ENCODE results near the gene SPATA33.

Gene SPATA33

DNA sequence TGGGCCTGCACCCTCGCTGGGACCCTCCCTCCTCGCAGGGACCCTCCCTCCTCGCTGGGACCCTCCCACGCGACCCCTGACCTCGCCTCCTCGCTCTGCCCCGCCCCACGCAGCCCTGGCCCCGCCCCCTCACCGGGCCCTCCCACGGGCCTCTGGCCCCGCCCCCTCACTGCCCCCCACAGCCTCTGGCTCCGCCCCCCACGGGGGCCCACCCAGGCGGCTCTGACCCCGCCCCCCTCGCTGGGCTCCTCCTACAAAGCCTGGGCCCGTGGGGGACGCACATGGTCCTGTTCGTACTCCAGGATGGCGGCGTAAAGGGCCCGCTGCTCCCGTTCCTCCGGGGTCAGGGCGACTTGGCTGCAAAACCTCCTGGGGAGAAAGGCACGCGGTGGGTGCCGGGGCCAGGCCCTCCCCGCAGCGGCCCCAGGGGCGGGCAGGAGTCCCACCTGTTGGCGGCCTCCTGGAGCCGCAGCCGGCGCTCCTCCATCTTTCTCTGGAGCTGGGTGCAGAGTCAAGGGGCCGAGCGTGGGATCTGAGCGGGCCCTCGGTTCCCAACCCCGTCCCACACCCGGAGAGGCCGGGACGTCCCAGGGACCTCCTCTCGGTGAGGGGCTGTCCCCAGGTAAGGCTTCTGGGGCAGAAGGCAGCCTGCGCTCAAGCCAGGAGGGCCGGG, 54.1 kb downstream of the SPATA33 start:
- no peak for DNase-seq

DNA sequence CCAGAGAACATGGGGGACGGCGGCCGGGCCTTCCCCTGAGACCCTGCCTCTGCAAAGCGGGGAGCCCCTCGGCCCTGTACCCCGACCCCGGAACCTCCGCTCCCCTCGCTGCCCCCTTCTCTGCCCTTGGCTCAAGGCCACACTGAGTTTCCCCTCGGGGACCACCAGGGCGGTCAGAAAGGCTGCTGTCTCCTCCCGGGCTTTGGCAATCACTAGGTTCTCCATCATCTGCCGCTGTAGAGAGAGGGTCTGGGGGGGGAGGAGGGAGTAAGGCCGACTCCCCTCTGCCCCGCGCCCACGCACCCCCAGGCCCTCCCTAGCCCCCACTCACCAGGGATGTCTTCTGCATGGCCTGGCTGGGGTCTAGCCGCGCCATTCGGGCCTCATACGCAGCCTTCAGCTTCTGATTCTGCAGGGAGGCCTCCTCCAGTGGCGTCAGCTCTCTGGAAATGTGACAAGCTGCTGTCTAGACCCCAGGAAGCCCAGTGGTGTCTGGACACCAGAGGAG, 54.7 kb downstream of the SPATA33 start:
- DNase-seq: no peak

DNA sequence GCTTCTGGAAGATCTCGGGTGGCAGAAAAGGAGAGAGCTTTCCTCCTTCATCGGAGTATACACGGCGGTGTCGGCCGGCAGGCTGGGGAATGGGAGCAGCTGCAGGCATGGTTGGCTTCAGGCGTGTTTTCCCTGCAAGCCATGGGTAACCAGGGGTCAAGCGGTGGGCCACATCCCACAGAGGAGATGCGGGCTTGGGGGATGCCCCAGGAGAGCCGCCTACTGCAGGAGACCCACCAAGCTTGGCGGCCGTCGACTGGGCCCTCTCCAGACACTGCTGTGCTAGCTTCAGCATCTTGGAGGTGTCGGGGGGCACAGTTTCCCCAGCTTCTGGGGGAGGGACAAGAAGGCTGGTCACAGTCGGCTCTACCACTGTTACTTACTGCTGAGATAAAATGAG, 58.9 kb downstream of the SPATA33 start:
- DNase-seq: no peak

- no peak for DNase-seq
These were observed 59.5 kb downstream of the SPATA33 start for GRCh38 chr16:89716916-89717687.

GRCh38 chr16:89717688-89718505, 60.3 kb downstream of the SPATA33 start:
- DNase-seq: no peak
